CD4-positive, alpha-beta T cell treated with Interleukin-17A for 4 hours (primary cell): ENCODE data around the gene FRMD7.

Experiments
- DNase-seq: peaks from one replicate; pipeline ENCODE4 v3.0.0-alpha.2; 2020; ENCODE audit warnings: mixed read lengths

Gene FRMD7

GRCh38 chrX:132031867-132032266 is 96.0 kb downstream of the FRMD7 start:
- no peak for DNase-seq

DNA sequence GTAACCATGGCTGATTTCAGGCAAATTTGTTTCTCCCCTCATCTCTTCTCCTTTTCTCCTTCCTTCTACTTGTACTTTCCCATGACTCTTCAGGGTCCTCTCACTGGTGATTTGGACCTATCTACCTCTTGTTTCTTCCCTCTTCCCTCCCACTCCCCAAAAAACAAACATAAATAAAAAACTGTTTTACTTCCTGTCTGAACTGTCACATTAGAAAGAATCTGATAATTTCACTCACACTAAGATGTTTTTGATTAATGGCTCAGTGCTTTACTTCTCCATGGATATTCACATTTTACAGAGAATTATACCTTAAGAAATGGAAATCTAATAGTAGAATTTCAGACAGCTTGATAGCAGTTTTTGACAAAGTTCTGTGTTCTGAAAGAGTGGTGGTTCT is 97.6 kb downstream of the FRMD7 start:
- no peak for DNase-seq
